CD14-positive monocyte (primary cell): ENCODE data around the gene FAM228B. TPM values are rescaled to one million over a fixed set of nuclear protein-coding genes. Genes with fewer than 3 reads are reported as not detected.

ENCODE experiments used
- DNase-seq, 3 donors: peaks; one replicate each; pipeline ENCODE4 v3.0.0-alpha.2; 2011 to 2022
- H2AFZ ChIP-seq: 2 replicates; pipeline ENCODE4 v1.6.0; 2012; ENCODE audit warnings: mild to moderate bottlenecking, low read depth, low read length, inconsistent platforms; ENCODE audit not compliant: insufficient read depth, poor library complexity, severe bottlenecking
- H3K27ac ChIP-seq, 2 donors: 1 replicate in 1 of 2; 2 replicates in 1 of 2; pipeline ENCODE4 v1.5.1; 2012 to 2013; ENCODE audit warnings: low read length in 2 of 2, control low read depth in 1 of 2, inconsistent platforms in 1 of 2, low read depth in 1 of 2, mild to moderate bottlenecking in 1 of 2
- H3K27me3 ChIP-seq, 2 donors: one replicate each; pipeline versions ENCODE4 v1.6.0 to v1.6.1; 2011 to 2013; ENCODE audit warnings: low read length in 2 of 2; ENCODE audit not compliant: control insufficient read depth in 2 of 2, insufficient read depth in 2 of 2
- H3K36me3 ChIP-seq, 2 donors: replicated peaks in 1 of 2; 1 replicate in 1 of 2; 2 replicates in 1 of 2; pipeline versions ENCODE4 v1.5.1 to v1.6.1; 2012 to 2013; ENCODE audit warnings: low read length in 2 of 2, control low read depth in 1 of 2, inconsistent platforms in 1 of 2, mild to moderate bottlenecking in 1 of 2; ENCODE audit not compliant: insufficient read depth in 2 of 2, control insufficient read depth in 1 of 2
- H3K4me1 ChIP-seq, 2 donors: 1 replicate in 1 of 2; 2 replicates in 1 of 2; pipeline versions ENCODE4 v1.5.1 to v1.6.1; 2012 to 2013; ENCODE audit warnings: low read length in 2 of 2, control low read depth in 1 of 2, inconsistent platforms in 1 of 2, mild to moderate bottlenecking in 1 of 2, moderate library complexity in 1 of 2; ENCODE audit not compliant: insufficient read depth in 2 of 2, control insufficient read depth in 1 of 2
- H3K4me2 ChIP-seq: replicated peaks from 2 replicates; pipeline ENCODE3; 2012; ENCODE audit warnings: low read length, moderate library complexity, mild to moderate bottlenecking; ENCODE audit not compliant: poor library complexity, severe bottlenecking; ENCODE audit errors: extremely low read depth
- H3K4me3 ChIP-seq, 3 experiments: fragments of 200-600 bp in 1 of 3; sonication (generic) in 1 of 3; replicated peaks in 1 of 3; 1 replicate in 2 of 3; 2 replicates in 1 of 3; pipeline ENCODE4 v1.5.1; 2011 to 2013; ENCODE audit warnings: low read length in 3 of 3, mild to moderate bottlenecking in 3 of 3, control low read depth in 2 of 3, low read depth in 2 of 3, inconsistent platforms in 1 of 3, moderate library complexity in 1 of 3
- H3K79me2 ChIP-seq: 2 replicates; pipeline ENCODE4 v1.6.0; 2012; ENCODE audit warnings: mild to moderate bottlenecking, control low read depth, inconsistent platforms, low read length, moderate library complexity; ENCODE audit not compliant: insufficient read depth
- H3K9ac ChIP-seq: 2 replicates; pipeline ENCODE4 v1.6.0; 2017; ENCODE audit warnings: low read length, mild to moderate bottlenecking; ENCODE audit not compliant: insufficient read depth, poor library complexity, severe bottlenecking
- H3K9me3 ChIP-seq, 2 donors: replicated peaks in 1 of 2; 1 replicate in 1 of 2; 2 replicates in 1 of 2; pipeline versions ENCODE4 v1.5.1 to v1.6.1; 2012 to 2013; ENCODE audit warnings: low read length in 2 of 2, control low read depth in 1 of 2; ENCODE audit not compliant: control insufficient read depth in 1 of 2, insufficient read depth in 1 of 2
- H4K20me1 ChIP-seq: 2 replicates; pipeline ENCODE4 v1.6.0; 2012; ENCODE audit warnings: mild to moderate bottlenecking, low read length, control low read depth, moderate library complexity; ENCODE audit not compliant: insufficient read depth
- H3K27ac Mint-ChIP-seq, 7 donors: one replicate each; pipeline ENCODE4 v1.8.0; 2020; ENCODE audit warnings: mild to moderate bottlenecking in 7 of 7, mixed read lengths in 7 of 7, moderate library complexity in 6 of 7, inconsistent platforms in 2 of 7
- H3K27me3 Mint-ChIP-seq, 3 donors: one replicate each; pipeline ENCODE4 v1.8.0; 2021 to 2022; ENCODE audit warnings: low read depth in 3 of 3, mild to moderate bottlenecking in 3 of 3, mixed read lengths in 3 of 3, moderate library complexity in 3 of 3, inconsistent platforms in 1 of 3
- H3K36me3 Mint-ChIP-seq, 2 donors: one replicate each; pipeline ENCODE4 v1.8.0; 2020; ENCODE audit warnings: mixed read lengths in 2 of 2, inconsistent platforms in 1 of 2, mild to moderate bottlenecking in 1 of 2
- H3K4me1 Mint-ChIP-seq: one replicate; pipeline ENCODE4 v1.8.0; 2020; ENCODE audit warnings: mild to moderate bottlenecking, mixed read lengths
- H3K4me3 Mint-ChIP-seq, 2 donors: one replicate each; pipeline ENCODE4 v1.8.0; 2020; ENCODE audit warnings: mild to moderate bottlenecking in 2 of 2, mixed read lengths in 2 of 2, moderate library complexity in 1 of 2
- H3K9me3 Mint-ChIP-seq, 7 donors: one replicate each; pipeline ENCODE4 v1.8.0; 2020 to 2022; ENCODE audit warnings: mixed read lengths in 7 of 7, mild to moderate bottlenecking in 6 of 7, moderate library complexity in 6 of 7, inconsistent platforms in 2 of 7
- CTCF ChIP-seq: fragments of 200-600 bp; IDR thresholded peaks from one replicate; pipeline ENCODE4 v1.8.0; 2022; ENCODE audit warnings: antibody characterized with exemption, mild to moderate bottlenecking
- WGBS: methylation state at CpG from one replicate; pipeline ENCODE4 v1.1.5; 2013; ENCODE audit warnings: missing lambda C conversion rate; ENCODE audit not compliant: insufficient coverage; 5-methylcytosine and 5-hydroxymethylcytosine counted together
- intact Hi-C, 2 donors: fragments of 100-400 bp; cut with micrococcal nuclease; formaldehyde crosslinking; loops; one replicate each; pipeline versions ENCODE4 v1.15.0 to v1.15.1; 2023
- polyA plus RNA-seq, 3 donors: library from polyadenylated mRNA; depleted of rRNA in 1 of 3; unstranded in 2 of 3; stranded (reverse) in 1 of 3; fragments of 300-500 nt in 2 of 3; fragments of >200 nt in 1 of 3; fragmentation: Illumina TruSeq in 2 of 3; gene quantifications; 1 replicate in 2 of 3; 2 replicates in 1 of 3; pipeline ENCODE4 v1.2.3, GENCODE V29; 2012 to 2021

The FAM228B gene
- polyA plus RNA-seq, 3 donors: 6.5 to 16.1 (median 7.5) TPM

GRCh38 chr2:24115057-24115456 is 8.2 kb upstream of the FAM228B start:
- no peak overlapping the region for H3K27ac ChIP-seq
- no peak overlapping the region for H3K4me3 ChIP-seq
- WGBS: no CpG with 5 or more reads among the region's 2 CpGs
- intact Hi-C loops: no loop called here
- no peaks in the 10 kb centered on the region for H4K20me1 ChIP-seq
- H3K4me2 ChIP-seq: no peak overlapping the region
- no peaks in the 10 kb centered on the region for H3K9me3 ChIP-seq
- H3K36me3 ChIP-seq: peaks cover 0 to 4% of the 10 kb centered on the region in 2 donors
- Mint-ChIP-seq H3K27ac (no peak overlapping the region), H3K4me1 (no peaks in the 10 kb centered on the region), H3K27me3 (no peaks in the 10 kb centered on the region), H3K36me3 (peaks cover 15 to 16% of the 10 kb centered on the region in 2 donors), H3K9me3 (peaks cover 0 to 3% (median 0%) of the 10 kb centered on the region in 7 donors), H3K4me3 (no peak overlapping the region)
- DNase-seq: no peak
- no peak for TF ChIP-seq CTCF
- no peaks in the 10 kb centered on the region for H3K4me1 ChIP-seq
- H3K79me2 ChIP-seq: no peaks in the 10 kb centered on the region
- no peak overlapping the region for H2AFZ ChIP-seq
- H3K9ac ChIP-seq: no peak overlapping the region
- H3K27me3 ChIP-seq: no peaks in the 10 kb centered on the region

DNA sequence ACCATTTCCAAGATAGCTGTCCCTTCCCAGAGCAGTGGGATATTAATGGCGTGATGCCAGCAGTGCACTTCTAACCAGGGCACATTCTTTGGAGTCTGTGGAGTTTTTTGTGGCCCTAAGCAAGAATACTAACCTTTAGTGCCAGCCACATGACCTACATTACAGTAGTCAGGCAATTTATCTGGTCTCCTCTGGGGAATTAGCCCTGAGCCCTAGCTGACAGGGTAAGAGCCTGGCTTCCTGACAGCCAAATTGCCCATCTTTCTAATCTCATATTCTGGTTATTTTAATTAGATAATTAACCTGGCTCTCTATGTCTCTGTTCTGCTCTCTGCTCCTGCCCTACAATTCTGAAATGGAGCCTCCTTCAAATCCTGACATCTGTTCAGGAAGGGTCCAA is 5.4 kb upstream of the FAM228B start:
- peaks cover 9 to 11% of the 10 kb centered on the region in 2 donors for H3K36me3 Mint-ChIP-seq
- no peak overlapping the region for H2AFZ ChIP-seq
- WGBS: no CpG with 5 or more reads among the region's 1 CpG
- H4K20me1 ChIP-seq: no peaks in the 10 kb centered on the region
- no peak for DNase-seq
- H3K36me3 ChIP-seq: peaks cover 0 to 4% of the 10 kb centered on the region in 2 donors
- no peaks in the 10 kb centered on the region for H3K27me3 Mint-ChIP-seq
- no peaks in the 10 kb centered on the region for H3K79me2 ChIP-seq
- no peak overlapping the region for H3K4me3 ChIP-seq
- no peaks in the 10 kb centered on the region for H3K27me3 ChIP-seq
- TF ChIP-seq CTCF: no peak
- intact Hi-C loops: no loop called here
- H3K4me1 Mint-ChIP-seq: peaks cover 7% of the 10 kb centered on the region
- H3K9ac ChIP-seq: no peak overlapping the region
- H3K4me1 ChIP-seq: peaks cover 5 to 6% of the 10 kb centered on the region in 2 donors
- H3K27ac ChIP-seq: no peak overlapping the region
- H3K9me3 ChIP-seq: no peaks in the 10 kb centered on the region
- no peak overlapping the region for H3K4me2 ChIP-seq
- H3K4me3 Mint-ChIP-seq: no peak overlapping the region
- H3K27ac Mint-ChIP-seq: peak overlapping the region in 1 of 7 donors; percentile 8
- peaks cover 0 to under 1% (median 0%) of the 10 kb centered on the region in 7 donors for H3K9me3 Mint-ChIP-seq
